ENCODE data around the gene CDC37L1. TPM values are rescaled to one million over a fixed set of nuclear protein-coding genes. Genes with fewer than 3 reads are reported as not detected.

CDC37L1 gene
- total and polyA plus RNA-seq, 9 of the 15 experiments (the other 6 are each of a cell fraction or from before 2014, with no cell fraction given): 1.5 to 7.9 (median 6.0) TPM

DNA sequence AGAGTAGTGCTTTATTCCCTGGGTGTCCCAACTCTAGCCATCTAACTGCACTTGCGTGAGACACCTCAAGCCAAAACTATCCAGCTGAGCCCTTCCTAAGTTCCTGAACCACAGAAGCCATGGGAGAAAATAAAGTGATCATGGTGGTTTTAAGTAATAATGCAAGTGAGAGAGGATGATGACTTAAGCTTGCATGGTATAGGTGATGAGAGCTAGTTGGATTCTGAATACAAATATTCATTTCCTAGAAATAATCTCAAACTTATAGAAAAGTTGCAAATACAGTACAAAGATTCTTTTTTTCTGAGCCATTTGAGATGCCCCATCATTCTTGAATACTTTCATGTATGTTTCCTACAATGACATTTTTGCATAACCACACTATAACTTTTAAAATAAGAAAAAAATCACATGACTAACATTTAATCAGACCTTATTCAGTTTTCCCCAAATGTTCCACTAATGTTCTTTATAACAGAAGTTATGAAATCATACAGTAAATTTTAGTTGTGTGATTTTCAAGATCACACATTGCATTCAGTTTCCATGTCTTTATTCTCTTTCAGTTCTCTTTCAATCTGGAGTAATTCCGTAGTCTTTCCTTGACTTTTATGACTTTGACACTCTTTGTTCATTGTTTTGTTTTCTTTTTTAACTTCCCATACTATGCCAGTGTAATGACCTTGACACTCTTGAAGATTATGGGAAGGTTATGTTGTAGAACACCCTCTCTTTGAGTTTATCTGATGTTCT is 67.1 kb downstream of the CDC37L1 start (continued):
- TF ChIP-seq SREBF1 (IDR thresholded peaks at IDR 0.05; ENCODE audit: borderline replicate concordance, low read depth, low read length) (no peak), GATAD2B (IDR thresholded peaks at IDR 0.05; ENCODE audit: borderline replicate concordance) (no peak), DMBX1 (CRISPR knock-in tag; IDR thresholded peaks at IDR 0.05; ENCODE audit: borderline replicate concordance) (no peak), ZBED1 (IDR thresholded peaks at IDR 0.05) (no peak), TSC22D4 (tag; IDR thresholded peaks at IDR 0.05) (no peak), ZNF586 (CRISPR knock-in tag; conservative IDR thresholded peaks at IDR 0.05) (no peak), CBX3 (IDR thresholded peaks at IDR 0.05; ENCODE audit: borderline replicate concordance in 1 of 2, low read length in 2 of 2) (no peak), FOSL1 (tag; conservative IDR thresholded peaks at IDR 0.05) (no peak)
- TF ChIP-seq, protein P1, sequence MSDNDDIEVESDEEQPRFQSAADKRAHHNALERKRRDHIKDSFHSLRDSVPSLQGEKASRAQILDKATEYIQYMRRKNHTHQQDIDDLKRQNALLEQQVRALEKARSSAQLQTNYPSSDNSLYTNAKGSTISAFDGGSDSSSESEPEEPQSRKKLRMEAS (CRISPR knock-in tag; IDR thresholded peaks at IDR 0.05): no peak

DNA sequence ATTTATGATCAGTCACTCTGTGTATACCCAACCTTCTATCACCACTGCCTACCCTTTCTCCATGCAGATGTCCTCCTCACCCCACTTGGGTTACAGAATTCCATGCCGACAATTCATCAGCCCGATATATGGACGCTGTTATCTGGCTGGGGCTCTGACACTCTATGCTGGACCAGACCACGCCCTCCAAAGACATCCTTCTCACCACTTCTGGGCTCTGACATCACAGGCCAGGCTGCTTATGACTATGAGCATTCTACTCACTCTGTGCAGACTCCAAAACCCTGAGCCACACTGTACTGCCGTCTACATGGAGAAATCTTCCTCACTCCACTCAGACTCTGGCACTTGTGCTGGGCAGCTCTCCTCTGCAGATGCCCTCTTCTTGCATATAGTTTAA is 69.2 kb downstream of the CDC37L1 start:
- Histone ChIP-seq H3K27ac (ENCODE audit: extremely low read depth, low read depth, low read length) (no peak overlapping the region), H4K20me1 (replicated peaks; ENCODE audit: control insufficient read depth, insufficient read depth, low read length) (no peaks in the 10 kb centered on the region), H3K79me2 (ENCODE audit: control insufficient read depth, insufficient read depth, low read length) (no peaks in the 10 kb centered on the region), H3K9ac (ENCODE audit: insufficient read depth in 1 of 2, low read depth in 2 of 2, low read length in 2 of 2) (no peak overlapping the region), H3K36me3 (ENCODE audit: control insufficient read depth, insufficient read depth, low read length) (no peaks in the 10 kb centered on the region), H3K4me3 (no peak overlapping the region), H3K4me1 (replicated peaks in 1 of 2; ENCODE audit: control insufficient read depth in 2 of 2, insufficient read depth in 2 of 2, low read length in 2 of 2) (peaks cover 0 to 2% of the 10 kb centered on the region in 2 experiments; a peak in 2 of 5 replicates), H3K9me3 (replicated peaks; ENCODE audit: control insufficient read depth, insufficient read depth, low read depth, low read length) (no peaks in the 10 kb centered on the region), H3K27me3 (ENCODE audit: control insufficient read depth in 2 of 2, insufficient read depth in 2 of 2, low read length in 2 of 2) (no peaks in the 10 kb centered on the region), H3K9me1 (ENCODE audit: control insufficient read depth, insufficient read depth, low read length) (no peaks in the 10 kb centered on the region), H2AFZ (ENCODE audit: low read depth, low read length) (no peak overlapping the region), H3K4me2 (ENCODE audit: insufficient read depth, low read length) (no peak overlapping the region)
- ATAC-seq (peak; percentile 81), DNase-seq (ENCODE audit: extremely low read depth in 1 of 4, low spot score in 3 of 4) (peak; percentile 12 to 63 (median 25)), FAIRE-seq (peak; percentile 52)
- intact Hi-C loops (cut with micrococcal nuclease): loop anchor here (10.0 kb wide), 1 partner anchor 364 kb away; no protein-coding TSS in a partner anchor
- TF ChIP-seq SNRNP70 (optimal IDR thresholded peaks at IDR 0.05; ENCODE audit: low read depth, low read length) (no peak), CTBP1 (IDR thresholded peaks at IDR 0.05; ENCODE audit: borderline replicate concordance) (peak; percentile 28; the same call in 1 of the 2 replicates), ZNF696 (CRISPR knock-in tag; conservative IDR thresholded peaks at IDR 0.05) (no peak), KLF10 (CRISPR knock-in tag; IDR thresholded peaks at IDR 0.05) (no peak)
- POLR2A ChIA-PET: interaction anchor here (1.1 kb wide), 1 partner anchor 9 kb away, joined by 4 read pairs; no protein-coding TSS in a partner anchor
- in situ Hi-C loops (cut with MboI): loop anchor here (25.0 kb wide), 1 partner anchor 689 kb away; the partner anchor contains the start of gene PLGRKT
- WGBS (ENCODE audit: insufficient coverage, low coverage, missing lambda C conversion rate): 7% methylated on average over 5 of the region's 5 CpGs
- BruUV-seq (replicated peaks): no TSS peak
- CTCF ChIA-PET (ENCODE audit: low intra/inter-chr PET ratio): no interaction called here
